Transverse colon (tissue), 4 donors: Measurements from ENCODE around the gene SYMPK.

Experiments
- CTCF ChIP-seq, 5 experiments: fragments of 200-600 bp in 3 of 5; fragments of 450-650 bp in 2 of 5; sonication (generic) in 3 of 5; IDR thresholded peaks; 1 replicate in 2 of 5; 2 replicates in 3 of 5; pipeline ENCODE4 v1.5.1; 2016 to 2017; ENCODE audit warnings: antibody characterized with exemption in 5 of 5, inconsistent platforms in 3 of 5, mild to moderate bottlenecking in 2 of 5, moderate library complexity in 1 of 5
- EP300 ChIP-seq: sonication (generic); formaldehyde crosslinking; IDR thresholded peaks from one replicate; pipeline ENCODE4 v1.6.1; 2017; ENCODE audit warnings: antibody characterized with exemption, low read depth
- POLR2AphosphoS5 ChIP-seq, 3 donors: sonication (generic); formaldehyde crosslinking; IDR thresholded peaks; one replicate each; pipeline ENCODE4 v1.6.1; 2016; ENCODE audit warnings: antibody characterized with exemption in 3 of 3

- TF ChIP-seq EP300 (no peak), POLR2AphosphoS5 (IDR thresholded peaks at IDR 0.05) (peak; percentile 87 to 92 (median 92)), CTCF (IDR thresholded peaks at IDR 0.05) (no peak)
These were observed 93.8 kb downstream of the SYMPK start, which contains the start of gene SIX5 for GRCh38 chr19:45768984-45769782.
